Measurements from ENCODE around the gene PRRT1.
"Not testable (repeated sequence)": the region's sequence is repeated elsewhere in the genome, so short reads cannot be mapped to it uniquely, and the experiment has no call there.

PRRT1 gene

DNA sequence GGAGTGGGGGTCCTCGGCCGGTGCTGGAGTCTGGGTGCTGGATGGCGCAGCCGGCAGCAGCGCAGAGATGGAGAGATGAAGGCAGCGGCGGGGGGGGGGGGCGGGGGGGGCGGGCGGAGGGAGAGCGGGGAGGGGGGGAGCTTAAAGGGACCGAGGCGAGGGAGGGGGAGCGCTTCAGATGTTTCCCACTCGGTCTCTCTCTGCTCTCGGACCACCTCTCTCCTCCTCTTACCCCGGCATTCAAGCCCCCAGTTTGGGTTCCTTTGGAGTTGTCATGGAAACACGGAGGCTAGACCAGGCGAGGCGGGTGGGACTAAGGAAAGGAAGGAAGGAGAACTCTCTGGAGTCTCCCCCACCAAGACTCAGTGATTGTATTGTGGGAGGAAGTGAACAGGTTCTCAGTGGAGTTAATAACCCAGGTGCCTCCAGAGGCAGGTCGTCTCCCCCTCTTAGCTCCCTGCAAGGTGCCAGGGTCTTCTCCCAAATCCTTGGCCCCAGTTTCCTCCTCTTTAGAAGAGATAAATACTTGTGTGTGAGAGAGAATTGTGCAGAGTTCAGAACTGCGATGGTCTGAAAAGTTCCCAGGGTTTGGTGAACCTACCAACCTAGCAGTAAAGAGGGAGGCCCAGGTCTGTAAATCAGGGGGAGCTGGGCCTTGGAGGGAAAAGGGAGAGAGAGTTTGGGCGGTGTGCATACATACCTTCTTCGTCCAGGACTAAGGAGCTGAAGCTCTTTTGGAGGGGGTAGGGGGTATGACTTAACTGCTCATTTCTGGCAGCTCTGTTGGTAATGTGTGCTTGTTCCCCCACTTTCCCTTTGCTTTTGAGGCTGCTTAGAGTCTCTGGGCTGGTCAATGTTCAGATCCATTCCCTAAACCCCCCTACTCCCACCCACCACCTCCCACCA is at the start of gene PRRT1:
Gene PRRT1 (minus strand): TSS at position 77 of the 906 bp plus-strand sequence. CDS start 112 bp downstream, outside the sequence.
- DNase-seq: no peak

DNA sequence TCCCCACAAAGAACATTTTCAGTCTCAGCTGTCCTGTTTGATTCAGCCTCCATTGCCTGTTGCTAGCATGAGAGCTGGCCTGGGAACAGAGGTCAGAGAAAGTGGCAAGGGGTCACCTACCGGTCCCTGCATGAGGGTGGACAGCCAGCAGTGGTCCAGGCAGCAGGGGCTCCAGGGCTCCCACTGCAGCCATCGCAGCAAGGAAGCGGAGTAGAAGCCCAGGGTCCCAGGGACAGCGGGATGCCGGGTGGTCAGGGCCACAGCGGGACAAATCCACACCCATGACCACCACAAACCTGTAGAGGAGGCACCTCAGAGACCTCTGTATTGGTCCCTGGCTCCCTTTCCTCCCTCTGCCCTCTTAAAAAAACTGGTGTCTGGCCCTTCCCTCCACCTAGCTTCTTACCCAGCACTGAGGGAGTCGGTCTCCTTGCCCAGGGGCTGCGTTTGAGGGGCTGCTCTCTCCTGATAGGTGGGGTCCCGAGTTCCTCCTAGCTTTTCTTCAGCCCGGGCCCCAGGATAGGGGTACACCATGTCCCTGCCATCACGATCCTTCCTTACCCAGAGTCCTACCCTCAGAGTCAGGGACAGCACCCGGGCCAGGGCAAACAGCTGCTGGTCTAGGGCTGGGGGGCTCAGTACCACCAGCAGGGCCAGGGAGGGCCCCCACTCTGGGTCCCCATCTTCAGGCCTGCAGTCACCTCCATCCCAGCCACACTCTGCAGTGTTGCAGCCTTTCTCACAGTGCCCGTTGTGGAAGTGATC is 49.2 kb upstream of the PRRT1 start:
- no peak for DNase-seq

DNA sequence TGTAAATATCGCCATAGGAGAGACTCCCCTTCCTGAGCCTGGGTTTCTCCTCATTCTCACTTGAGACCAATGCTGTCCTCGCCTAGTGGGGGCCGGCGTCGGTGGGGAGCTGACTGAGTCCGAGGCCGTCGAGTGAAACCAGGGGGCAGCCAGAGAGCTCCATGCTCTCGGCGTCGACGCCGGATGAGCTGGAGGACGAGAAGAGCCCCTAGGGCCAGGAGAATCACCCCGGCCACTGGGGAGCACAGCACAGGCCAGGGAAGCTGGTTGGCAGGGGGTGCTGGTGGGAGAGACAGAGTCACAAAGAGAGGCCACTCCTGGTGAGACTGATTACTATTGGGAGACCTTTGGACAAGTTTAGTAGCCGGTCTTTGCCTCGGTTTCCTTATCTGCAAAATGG is 47.1 kb upstream of the PRRT1 start:
- no peak for DNase-seq

DNA sequence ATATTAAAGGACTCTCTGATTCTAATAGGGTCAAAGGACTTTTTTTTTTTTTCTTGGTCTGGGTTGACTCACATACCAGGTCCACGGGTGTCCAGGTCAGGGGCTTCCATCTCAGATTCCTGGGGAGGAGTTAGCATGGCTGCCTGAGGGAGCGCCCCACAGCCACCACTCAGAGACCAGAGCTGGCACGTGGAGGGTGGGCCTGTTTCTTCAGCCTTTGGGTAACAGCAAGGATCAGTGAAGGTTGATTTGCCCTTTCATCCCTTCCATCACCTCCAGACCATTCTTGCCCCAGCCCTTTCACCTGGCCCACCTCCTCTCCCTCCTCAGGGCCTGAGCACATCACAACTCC is 46.6 kb upstream of the PRRT1 start:
- DNase-seq: no peak

DNA sequence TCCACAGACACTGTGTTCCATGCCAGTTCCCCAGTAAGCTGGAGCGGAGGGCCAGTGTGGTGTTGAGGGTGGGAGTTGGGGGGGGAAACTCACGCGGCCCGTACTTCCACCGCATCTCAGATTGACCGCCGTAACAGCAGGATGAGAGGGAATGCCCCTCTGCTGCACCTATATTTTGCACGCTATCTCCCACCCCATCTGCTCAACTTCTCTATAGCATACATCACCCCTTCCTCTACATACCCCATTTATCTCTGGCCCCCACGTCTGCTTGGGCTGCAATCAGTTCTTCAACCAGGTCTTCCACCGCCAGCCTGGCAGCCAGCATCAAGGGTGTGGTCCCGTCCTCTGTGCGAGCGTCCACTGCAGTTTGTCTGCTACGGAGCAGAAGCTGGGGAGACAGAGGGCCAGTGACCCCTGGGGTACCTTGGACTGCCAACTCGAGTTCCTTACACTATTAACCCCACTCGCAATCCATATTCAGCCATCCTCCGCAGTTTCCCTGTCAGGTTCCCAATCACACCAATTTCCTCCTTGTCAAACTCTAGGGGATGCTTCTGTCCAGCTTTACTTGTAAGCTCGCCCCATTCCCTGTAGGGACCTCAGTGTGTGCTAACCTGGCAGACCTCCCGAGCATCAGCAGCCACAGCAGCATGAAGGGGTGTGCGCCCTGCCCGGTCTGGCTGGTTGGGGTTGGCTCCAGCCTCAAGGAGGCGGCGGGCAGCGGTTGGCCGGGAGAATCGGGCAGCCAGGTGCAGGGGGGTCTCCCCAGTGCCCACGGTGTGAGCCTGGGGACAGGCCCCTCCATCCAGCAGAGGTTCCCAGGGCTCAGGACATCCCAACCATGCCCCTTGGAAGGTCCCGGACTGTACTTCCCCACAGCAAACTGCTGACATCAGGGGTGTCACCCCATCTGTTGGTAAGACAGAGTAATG is 45.2 kb upstream of the PRRT1 start:
- no peak for DNase-seq

DNA sequence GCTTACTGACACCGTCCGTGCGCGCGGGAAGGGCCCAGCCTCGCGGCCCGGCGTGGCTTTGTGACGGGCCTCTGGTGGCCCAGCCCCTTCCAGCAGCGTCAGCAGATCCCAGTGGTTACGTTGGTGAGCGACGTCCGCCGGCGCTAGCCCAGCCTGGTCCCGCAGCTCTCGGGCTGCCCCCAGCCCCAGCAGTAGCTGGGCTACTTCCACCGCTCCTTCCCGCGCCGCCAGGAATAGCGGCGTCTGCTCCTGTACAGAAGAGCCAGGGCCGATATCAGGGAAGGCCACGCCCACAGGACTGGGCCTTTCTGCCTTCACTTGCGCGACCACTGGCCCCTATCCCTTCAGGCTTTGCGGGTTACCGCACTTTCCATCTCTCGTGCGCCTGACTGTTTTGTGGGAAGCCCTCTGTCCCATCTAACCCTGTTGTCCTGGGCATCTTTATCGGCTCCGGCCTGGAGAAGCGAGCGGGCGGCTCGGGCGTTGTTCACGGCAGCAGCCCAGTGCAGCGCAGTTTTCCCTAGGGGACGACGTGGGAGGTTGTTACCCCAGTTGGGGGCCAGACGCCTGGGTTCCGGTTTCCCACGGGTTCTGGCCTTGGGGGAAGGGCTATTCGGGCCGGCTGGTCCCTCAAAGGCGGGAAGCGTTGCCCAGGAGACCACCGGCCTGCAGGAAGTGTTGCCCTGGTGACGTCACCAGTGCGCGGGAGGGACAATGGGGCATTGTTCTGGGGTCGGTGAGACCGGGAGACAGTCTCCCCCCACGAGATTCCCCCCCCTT is 44.4 kb upstream of the PRRT1 start:
- DNase-seq: peak; percentile 49 to 67

DNA sequence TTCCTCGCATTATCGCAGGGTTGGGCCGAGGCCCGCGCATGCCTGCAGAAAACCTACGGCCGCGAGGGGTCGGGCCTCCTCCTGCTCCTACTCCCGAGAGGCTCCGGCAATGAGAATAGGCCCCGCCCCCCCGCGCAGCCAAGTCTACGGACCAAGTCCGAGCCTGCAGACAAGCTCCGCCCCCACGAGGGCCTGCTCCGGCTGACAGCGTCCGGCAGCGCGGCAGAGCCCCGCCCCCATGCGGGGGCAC is 43.8 kb upstream of the PRRT1 start:
- peak; percentile 99 for DNase-seq

DNA sequence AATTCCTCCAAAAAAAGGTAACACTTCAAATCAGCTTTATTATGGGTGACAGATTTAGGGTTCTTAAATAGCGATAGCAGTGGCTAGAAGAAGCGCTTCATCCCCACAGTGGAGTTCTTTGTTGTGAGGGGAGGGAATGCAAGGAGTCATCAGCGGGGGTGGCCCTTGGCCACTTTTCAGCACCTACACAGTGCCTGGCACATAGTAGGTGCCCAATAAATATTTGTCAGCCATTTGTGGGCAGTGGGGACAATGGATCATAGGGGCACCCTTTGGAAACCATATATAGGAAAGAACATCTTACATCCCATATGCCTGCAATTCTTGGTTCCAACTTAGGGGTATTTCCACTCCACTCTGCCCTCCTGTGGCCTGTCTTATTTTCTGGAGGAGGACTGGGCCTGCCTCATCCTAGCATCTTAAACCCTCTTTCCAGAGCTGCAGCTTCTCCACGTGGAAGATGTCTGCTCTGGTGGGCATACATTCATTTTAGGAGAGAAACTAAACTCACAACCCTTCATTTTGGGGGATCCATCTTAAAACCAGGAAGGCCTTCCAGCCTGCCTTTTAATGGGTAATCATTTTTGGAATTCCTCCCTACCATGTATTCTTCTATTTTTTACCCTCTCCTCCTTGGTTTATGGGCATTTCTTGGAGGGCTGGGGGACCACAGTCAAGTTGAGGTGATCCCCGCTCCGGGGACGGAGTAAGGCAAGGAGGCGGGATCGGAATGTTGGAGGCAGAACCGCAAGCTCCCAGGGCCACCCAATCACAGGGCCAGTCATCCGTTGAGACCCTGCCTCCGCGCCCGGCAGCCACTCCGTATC is 43.3 kb upstream of the PRRT1 start:
- peak; percentile 23 to 48 for DNase-seq

DNA sequence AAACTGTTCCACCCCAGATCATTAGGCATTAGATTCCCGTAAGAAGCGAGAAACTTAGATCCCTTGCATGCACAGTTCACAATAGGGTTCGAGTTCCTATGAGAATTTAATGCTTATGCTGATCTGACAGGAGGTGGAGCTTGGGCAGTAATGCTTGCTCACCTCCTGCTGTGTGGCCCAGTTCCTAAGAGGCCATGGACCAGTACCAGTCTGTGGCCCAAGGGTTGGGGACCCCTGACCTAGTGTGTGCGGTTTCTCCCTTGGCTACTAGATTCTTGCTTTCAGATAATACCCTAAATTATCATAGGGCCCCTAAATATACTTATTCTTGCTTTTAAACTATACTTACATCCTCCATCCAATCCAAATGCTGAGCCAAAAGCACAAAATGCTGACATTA is 42.6 kb upstream of the PRRT1 start:
- DNase-seq: no peak

DNA sequence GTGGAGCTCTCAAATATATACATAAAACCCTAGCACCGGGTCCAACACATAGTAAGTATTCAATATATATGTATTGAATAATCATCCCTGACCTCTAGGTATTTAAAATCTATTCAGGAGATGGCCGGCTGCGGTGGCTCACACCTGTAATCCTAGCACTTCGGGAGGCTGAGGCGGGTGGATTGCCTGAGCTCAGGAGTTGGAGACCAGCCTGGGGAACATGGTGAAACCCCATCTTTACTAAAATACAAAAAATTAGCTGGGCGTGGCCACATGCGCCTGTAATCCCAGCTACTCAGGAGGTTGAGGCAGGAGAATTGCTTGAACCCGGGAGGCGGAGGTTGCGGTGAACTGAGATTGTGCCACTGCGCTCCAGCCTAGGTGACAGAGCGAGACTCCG is 41.4 kb upstream of the PRRT1 start:
- not testable (repeated sequence) for DNase-seq

DNA sequence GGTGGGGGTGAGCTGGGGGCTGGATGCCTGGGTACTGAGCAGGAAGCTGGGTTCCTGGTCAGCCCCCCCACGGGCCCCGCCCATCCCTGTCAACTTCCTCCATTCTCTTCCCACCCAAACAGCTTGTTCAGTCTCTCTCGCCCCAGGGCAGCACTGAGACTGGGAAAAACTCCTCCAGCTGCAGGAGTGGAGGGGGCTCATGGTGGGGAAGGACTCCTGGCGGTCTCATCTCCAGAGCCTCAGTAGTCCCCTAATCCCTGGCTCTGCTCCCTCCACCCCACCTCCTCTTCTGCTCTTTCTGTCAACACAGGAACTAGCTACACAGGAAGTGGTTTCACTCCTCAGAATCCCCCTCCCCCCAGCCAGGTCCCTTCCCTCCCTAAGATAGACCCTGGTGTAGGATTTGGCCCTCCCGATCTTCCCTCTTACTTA is 40.9 kb upstream of the PRRT1 start, which contains the start of gene GPSM3:
Gene GPSM3 (minus strand): TSS at position 36 of the 432 bp plus-strand sequence. CDS start 130 bp downstream, outside the sequence.
- DNase-seq: no peak

DNA sequence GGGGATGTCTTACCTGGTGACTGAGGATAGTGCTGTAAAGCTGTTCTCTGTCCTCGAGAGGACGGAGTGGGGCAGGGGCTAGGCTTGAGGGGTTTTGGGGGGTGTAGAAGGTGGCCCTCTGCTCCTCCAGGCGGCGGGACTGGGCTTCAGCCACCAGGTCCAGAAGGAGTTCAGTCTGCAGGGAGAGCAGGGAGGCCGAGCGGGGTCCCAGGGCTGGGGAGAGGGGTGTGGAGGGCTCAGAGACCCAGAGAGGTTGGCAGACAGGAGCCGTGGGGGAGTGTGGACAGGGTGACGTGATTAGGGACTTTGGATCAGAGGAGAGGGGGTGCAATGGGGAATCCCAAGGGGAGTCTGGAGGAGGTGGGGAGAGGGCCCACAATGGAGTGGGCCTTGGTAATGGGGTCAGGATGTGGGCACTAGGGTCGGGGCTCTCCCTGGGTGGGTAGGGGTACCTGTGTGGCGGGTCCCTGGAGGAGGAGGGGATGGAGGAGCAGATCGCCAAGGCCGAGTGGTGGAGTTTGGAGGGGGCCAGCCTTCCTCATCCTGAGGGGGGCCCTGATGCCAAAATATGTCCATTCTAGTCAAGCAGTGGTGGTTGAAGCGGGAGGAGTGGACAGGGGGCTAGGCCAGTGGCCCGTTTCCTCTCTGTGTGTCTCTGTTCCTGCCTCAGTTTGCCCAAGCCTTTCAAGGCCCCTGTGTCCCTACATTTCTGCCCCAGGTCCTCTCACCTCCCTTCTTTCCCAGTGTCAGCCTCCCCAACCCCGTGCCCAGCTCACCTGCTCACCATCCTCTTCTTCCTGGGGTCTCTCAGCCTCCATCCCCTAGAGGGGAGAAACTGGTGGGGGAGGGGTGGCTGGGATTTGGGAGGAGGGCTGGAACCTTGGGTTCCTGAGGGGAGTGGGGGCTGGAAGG is 40.2 kb upstream of the PRRT1 start:
- no peak for DNase-seq

DNA sequence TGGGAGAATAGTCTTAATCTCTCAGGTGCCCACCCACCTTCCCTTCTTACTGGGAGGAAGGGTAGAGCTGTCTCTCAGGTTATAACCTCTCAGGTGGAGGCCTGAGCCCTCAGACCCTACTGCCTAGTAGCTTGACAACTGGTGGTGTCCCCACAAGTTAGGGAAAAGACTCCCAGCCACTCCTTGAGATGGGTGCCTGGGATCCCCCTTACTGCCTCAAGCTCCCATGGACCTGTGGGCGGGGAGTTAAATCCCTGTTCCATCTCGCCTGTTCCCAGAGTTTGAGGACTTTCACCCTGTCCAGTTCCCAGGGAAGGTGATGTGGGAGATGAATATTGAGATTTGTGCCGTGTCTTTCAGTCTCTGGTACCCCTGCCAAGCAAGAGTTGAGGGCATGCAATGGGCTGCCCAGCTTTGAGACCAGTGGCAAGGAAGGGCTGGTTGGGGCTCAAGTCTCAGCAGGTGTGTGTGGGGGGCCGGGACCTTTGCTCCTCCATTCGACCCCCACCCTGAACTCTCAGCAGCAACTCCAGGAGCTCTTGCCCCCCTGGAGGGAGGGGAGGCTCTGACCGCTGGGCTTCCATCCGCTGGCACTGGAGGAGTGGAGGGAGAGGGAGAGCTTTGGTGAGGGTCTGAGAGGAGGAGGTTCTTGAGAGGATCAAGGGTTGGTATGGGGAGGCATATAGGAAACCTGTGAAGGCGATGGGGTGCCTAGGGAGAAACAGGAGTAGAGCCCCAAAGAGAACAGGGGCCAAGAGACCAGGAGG is 39.4 kb upstream of the PRRT1 start:
- no peak for DNase-seq

DNA sequence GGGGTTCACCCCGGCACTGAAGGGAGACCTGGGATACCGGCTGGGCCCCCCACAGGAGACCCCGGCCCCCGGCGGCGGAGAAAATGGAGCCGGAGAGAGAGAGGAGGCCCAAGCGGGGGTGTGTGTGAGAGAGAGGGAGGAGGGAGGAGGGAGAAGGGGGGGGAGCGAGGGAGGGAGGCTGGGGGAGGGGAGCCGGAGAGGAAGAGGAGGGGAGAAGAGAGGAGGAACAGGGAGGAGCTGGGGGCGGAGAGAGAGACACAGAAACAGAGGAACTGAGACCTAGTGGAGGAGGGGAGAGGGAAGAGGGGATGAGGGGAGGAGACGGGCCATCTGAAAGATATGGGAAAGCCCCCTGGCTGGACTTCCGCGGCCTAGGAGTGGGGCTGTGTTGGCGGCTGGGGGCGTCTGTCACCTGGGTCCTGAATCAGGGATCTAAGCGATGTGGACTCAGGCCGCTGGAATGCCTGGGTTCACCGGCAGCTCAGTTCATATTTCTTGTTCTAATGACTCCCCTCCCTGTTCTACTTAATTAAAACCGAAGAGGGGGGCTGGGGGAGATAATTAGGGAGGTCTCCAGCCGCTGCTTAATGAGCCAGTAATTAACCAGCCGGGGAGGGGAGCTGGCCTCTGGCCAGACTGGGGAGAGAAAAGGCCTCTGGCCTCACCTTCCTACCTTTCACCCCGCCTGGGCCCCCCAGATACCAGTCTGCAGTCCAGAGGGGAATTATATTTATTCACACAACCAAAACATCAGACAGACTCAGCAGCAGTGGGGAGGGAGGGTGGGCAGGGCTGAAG is 38.5 kb upstream of the PRRT1 start, which contains the start of gene PBX2:
Gene PBX2 (minus strand): TSS at position 149 of the 798 bp plus-strand sequence. CDS start 287 bp downstream, outside the sequence.
- DNase-seq: peak; percentile 58 to 73

DNA sequence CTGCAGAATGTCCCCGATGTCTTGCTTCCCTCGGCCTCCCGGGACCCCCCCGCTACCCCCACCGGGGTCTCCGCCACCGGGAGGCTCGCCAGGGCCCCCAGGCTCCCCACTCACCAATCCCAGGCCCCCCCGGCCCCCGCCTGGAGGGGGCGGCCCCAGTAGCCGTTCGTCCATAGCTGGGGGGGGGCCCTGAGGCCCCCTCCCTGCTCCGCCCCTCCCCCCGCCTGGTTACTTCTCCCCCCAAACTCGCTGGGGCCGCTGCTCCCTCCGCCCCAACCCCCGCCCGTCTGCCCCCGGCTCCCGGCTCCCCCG is 38.0 kb upstream of the PRRT1 start:
- no peak for DNase-seq

DNA sequence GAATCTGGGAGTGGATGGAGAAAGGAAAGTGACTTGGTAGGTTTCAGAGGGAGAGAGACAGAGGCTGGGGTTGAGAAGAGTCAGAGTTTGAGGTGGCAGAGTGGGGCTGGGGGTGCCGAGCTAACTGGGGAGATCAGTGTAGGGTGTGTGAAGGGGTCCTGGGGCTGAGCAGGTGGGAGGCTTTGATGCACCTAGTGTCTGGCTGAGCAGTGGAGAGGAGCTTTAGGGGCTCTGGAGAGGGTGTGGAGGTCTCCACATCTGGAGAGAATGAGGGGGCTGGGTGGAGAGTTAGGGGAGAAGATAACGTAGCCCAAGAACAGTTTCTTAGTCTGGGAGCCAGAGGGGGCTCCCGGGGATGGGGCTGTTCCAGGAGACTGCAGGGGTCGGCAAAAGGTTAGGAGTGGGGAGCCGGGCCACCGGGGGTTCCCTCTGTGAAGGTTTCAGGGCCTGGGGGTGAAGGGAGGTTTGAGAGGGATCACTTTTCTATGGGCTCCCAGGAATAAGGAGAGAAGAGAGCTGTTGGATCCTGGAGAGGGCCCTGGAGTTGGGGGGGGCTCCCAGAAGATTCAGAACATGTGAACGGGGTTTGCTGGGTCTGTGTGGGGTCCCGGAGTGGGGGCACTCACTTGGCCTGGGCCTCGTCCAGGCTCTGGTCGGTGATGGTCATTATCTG is 37.5 kb upstream of the PRRT1 start:
- DNase-seq: no peak

DNA sequence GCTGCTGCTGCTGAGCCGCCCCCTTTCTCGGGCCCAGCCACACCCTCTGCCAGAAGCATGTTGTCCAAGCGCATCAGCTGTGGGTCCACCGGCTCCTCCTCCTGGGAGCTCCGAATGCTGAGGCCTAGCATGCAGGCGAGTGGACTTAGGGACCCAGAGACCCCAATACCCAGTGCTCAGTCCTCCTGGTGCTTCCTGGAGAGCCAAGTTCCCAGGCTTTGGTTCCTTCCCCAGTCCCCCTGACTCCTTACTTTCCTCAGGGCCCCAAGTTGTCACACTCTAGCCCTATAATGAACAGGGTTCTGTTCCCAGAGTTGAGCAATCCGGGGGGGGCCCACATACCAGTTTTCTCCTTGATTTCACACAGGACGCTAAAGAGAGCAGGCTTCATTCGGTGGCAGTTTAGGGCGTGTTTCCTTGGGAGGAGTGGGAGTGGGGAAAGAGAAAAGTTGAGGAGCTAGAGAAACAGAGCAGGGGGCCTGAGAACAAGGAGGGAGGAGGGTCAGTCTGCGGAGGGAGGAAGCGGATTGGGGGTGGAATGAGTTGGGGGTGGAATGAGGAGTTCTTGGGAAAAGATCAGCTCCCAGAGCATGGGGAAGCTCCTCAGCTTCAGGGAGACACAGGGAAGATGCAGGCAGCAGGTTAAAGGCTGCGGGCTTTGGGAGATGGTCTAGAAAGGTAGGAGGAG is 36.8 kb upstream of the PRRT1 start:
- no peak for DNase-seq

All from NCI-H446 (cell line).